GM12892 (cell line): ENCODE data around the gene SNX10.

Experiments
- POLR2A ChIP-seq: IDR thresholded peaks from 2 replicates; pipeline ENCODE4 v1.6.1; 2011; ENCODE audit warnings: low read depth, low read length, control low read depth
- POLR2AphosphoS5 ChIP-seq: IDR thresholded peaks from 2 replicates; pipeline ENCODE4 v1.6.1; 2011; ENCODE audit warnings: low read depth, low read length, control low read depth
- TAF1 ChIP-seq: IDR thresholded peaks from 2 replicates; pipeline ENCODE4 v1.6.1; 2011; ENCODE audit warnings: low read depth, mild to moderate bottlenecking, control low read depth, low read length, borderline replicate concordance

- no peak for TF ChIP-seq POLR2AphosphoS5
- no peak for TF ChIP-seq POLR2A
- TF ChIP-seq TAF1 = no peak
These were observed 12.3 kb upstream of the SNX10 start for GRCh38 chr7:26279405-26279804.
